ENCODE measurements around the gene PDGFD.

The PDGFD gene

DNA sequence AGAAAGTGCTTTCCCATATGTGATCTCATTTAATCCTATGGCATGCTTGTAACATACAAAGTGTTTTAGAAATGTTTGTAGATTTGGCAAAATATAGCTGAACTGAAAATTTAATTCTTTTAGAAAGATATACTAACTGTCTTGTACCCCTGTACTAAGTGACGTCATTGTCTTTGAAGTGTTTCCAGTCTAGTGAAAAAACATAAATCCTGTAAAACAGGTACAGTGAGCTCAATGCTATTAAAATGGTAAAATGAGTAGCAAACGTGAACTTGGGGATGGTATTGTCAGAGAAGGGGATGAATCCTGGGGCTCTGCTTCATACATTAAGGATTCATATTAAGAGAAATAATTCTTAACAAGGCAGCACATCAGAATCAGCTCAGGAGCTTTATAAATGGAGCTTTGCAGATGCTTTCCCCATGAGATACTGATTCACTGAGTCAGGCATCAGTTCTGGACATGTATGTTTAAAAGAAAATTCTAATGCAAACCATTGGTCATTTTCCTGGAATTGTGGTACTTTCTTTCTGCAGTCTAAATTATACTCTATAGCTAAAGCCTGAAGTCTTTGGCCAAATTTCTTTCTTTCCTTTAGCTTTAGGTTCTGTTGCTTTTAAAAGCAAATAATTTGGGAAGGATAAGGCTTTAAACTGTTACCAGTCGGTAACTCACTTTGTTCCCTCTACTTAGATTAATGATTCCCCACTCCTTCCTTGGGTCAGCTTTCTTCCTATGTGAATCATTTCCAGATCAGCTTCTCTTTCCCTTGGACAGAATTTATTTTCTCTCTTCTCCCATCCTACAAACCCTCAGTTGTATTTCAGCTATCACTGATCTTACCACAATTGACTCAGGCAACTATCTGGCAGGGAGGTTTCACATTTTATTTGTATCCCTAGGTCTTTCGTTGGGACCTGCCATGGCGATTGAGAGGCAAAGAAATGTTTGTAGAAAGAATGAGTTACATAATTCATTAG is 185.0 kb downstream of the PDGFD start:
- Histone ChIP-seq H3K9me3 (ENCODE audit: control extremely low read depth in 1 of 5, control insufficient read depth in 4 of 5, insufficient read depth in 2 of 5, low read depth in 1 of 5, low read length in 4 of 5) (peaks cover 0 to 3% (median 0%) of the 10 kb centered on the region in 5 experiments), H3K27ac (ENCODE audit: insufficient read depth in 1 of 2, low read depth in 1 of 2, low read length in 2 of 2, poor library complexity in 1 of 2, severe bottlenecking in 2 of 2) (no peak overlapping the region), H3K4me3 (ENCODE audit: control insufficient read depth in 1 of 7, extremely low read depth in 1 of 7, insufficient read depth in 4 of 7, low read depth in 2 of 7, low read length in 6 of 7) (no peak overlapping the region), H3K4me1 (ENCODE audit: control extremely low read depth in 1 of 4, control insufficient read depth in 4 of 4, insufficient read depth in 4 of 4, low read length in 3 of 4) (no peaks in the 10 kb centered on the region), H3K36me3 (ENCODE audit: control insufficient read depth in 4 of 4, insufficient read depth in 4 of 4, low read length in 3 of 4) (no peaks in the 10 kb centered on the region), H3K27me3 (replicated peaks in 2 of 5; ENCODE audit: control insufficient read depth in 4 of 5, insufficient read depth in 5 of 5, low read length in 4 of 5) (no peaks in the 10 kb centered on the region)
- ChIA-PET POLR2A (no interaction called here), CTCF (interaction anchor here (0.8 to 1.1 kb wide), 2 partner anchors 9 to 21 kb away, joined by 3 read pairs; no protein-coding TSS in a partner anchor)
- DNase-seq, result no peak
- WGBS (ENCODE audit: insufficient coverage), result 88% methylated on average over 1 of the region's 5 CpGs

DNA sequence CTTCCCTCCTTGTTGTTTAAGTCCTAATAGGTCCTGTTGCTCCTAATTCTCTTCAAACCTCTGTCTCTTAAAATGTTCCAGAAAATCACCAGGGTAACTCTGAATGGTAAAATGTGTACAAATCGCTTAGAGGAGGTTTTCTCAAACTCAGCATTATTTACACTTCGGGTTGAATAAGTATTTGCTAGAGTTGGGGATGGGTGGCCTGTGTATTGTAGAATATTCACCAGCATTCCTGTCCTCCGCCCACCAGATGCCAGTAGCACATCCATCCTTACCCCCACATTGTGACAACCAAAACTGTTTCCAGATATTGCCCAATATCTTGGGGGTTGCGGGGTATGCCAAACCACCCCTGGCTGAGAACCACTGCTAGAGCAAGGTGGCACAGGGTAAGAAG is 191.9 kb downstream of the PDGFD start:
- Histone ChIP-seq H3K9me3 (ENCODE audit: control extremely low read depth in 1 of 5, control insufficient read depth in 4 of 5, insufficient read depth in 2 of 5, low read depth in 1 of 5, low read length in 4 of 5) (peaks cover 0 to 3% (median 0%) of the 10 kb centered on the region in 5 experiments), H3K4me3 (ENCODE audit: control insufficient read depth in 1 of 7, extremely low read depth in 1 of 7, insufficient read depth in 4 of 7, low read depth in 2 of 7, low read length in 6 of 7) (no peak overlapping the region), H3K27me3 (replicated peaks in 2 of 5; ENCODE audit: control insufficient read depth in 4 of 5, insufficient read depth in 5 of 5, low read length in 4 of 5) (no peaks in the 10 kb centered on the region), H3K4me1 (ENCODE audit: control extremely low read depth in 1 of 4, control insufficient read depth in 4 of 4, insufficient read depth in 4 of 4, low read length in 3 of 4) (no peaks in the 10 kb centered on the region), H3K36me3 (ENCODE audit: control insufficient read depth in 4 of 4, insufficient read depth in 4 of 4, low read length in 3 of 4) (no peaks in the 10 kb centered on the region), H3K27ac (ENCODE audit: insufficient read depth in 1 of 2, low read depth in 1 of 2, low read length in 2 of 2, poor library complexity in 1 of 2, severe bottlenecking in 2 of 2) (no peak overlapping the region)
- no peak for DNase-seq
- ChIA-PET CTCF (no interaction called here), POLR2A (no interaction called here)
- whole genome bisulfite sequencing (ENCODE audit: insufficient coverage), result 100% methylated on average over 1 of the region's 4 CpGs

- Histone ChIP-seq H3K36me3 (ENCODE audit: control insufficient read depth in 4 of 4, insufficient read depth in 4 of 4, low read length in 3 of 4) (no peaks in the 10 kb centered on the region), H3K4me1 (ENCODE audit: control extremely low read depth in 1 of 4, control insufficient read depth in 4 of 4, insufficient read depth in 4 of 4, low read length in 3 of 4) (no peaks in the 10 kb centered on the region), H3K4me3 (ENCODE audit: control insufficient read depth in 1 of 7, extremely low read depth in 1 of 7, insufficient read depth in 4 of 7, low read depth in 2 of 7, low read length in 6 of 7) (no peak overlapping the region), H3K27me3 (replicated peaks in 2 of 5; ENCODE audit: control insufficient read depth in 4 of 5, insufficient read depth in 5 of 5, low read length in 4 of 5) (no peaks in the 10 kb centered on the region), H3K27ac (ENCODE audit: insufficient read depth in 1 of 2, low read depth in 1 of 2, low read length in 2 of 2, poor library complexity in 1 of 2, severe bottlenecking in 2 of 2) (no peak overlapping the region), H3K9me3 (ENCODE audit: control extremely low read depth in 1 of 5, control insufficient read depth in 4 of 5, insufficient read depth in 2 of 5, low read depth in 1 of 5, low read length in 4 of 5) (peaks cover 0 to 3% (median 0%) of the 10 kb centered on the region in 5 experiments)
- peak in 2 of 3 donors; percentile 29 to 43 for DNase-seq
- CTCF ChIA-PET, result no interaction called here
- WGBS (ENCODE audit: insufficient coverage), result no CpG with 5 or more reads among the region's 1 CpG
- POLR2A ChIA-PET, result no interaction called here
Observed at GRCh38 chr11:103970701-103971249, 193.2 kb downstream of the PDGFD start.

- H3K36me3 ChIP-seq (ENCODE audit: control insufficient read depth in 4 of 4, insufficient read depth in 4 of 4, low read length in 3 of 4), result no peaks in the 10 kb centered on the region
- H3K4me3 ChIP-seq (ENCODE audit: control insufficient read depth in 1 of 7, extremely low read depth in 1 of 7, insufficient read depth in 4 of 7, low read depth in 2 of 7, low read length in 6 of 7), result no peak overlapping the region
- H3K4me1 ChIP-seq (ENCODE audit: control extremely low read depth in 1 of 4, control insufficient read depth in 4 of 4, insufficient read depth in 4 of 4, low read length in 3 of 4), result no peaks in the 10 kb centered on the region
- 100% methylated on average over 3 of the region's 3 CpGs for WGBS (ENCODE audit: insufficient coverage)
- no peak for DNase-seq
- ChIA-PET CTCF (no interaction called here), POLR2A (no interaction called here)
- no peak overlapping the region for H3K27ac ChIP-seq (ENCODE audit: insufficient read depth in 1 of 2, low read depth in 1 of 2, low read length in 2 of 2, poor library complexity in 1 of 2, severe bottlenecking in 2 of 2)
- no peaks in the 10 kb centered on the region for H3K27me3 ChIP-seq (replicated peaks in 2 of 5; ENCODE audit: control insufficient read depth in 4 of 5, insufficient read depth in 5 of 5, low read length in 4 of 5)
- H3K9me3 ChIP-seq (ENCODE audit: control extremely low read depth in 1 of 5, control insufficient read depth in 4 of 5, insufficient read depth in 2 of 5, low read depth in 1 of 5, low read length in 4 of 5), result no peaks in the 10 kb centered on the region
Observed at GRCh38 chr11:103968685-103969084, 195.3 kb downstream of the PDGFD start.

- Histone ChIP-seq H3K4me3 (ENCODE audit: control insufficient read depth in 1 of 7, extremely low read depth in 1 of 7, insufficient read depth in 4 of 7, low read depth in 2 of 7, low read length in 6 of 7) (no peak overlapping the region), H3K27me3 (replicated peaks in 2 of 5; ENCODE audit: control insufficient read depth in 4 of 5, insufficient read depth in 5 of 5, low read length in 4 of 5) (no peaks in the 10 kb centered on the region), H3K36me3 (ENCODE audit: control insufficient read depth in 4 of 4, insufficient read depth in 4 of 4, low read length in 3 of 4) (no peaks in the 10 kb centered on the region), H3K9me3 (ENCODE audit: control extremely low read depth in 1 of 5, control insufficient read depth in 4 of 5, insufficient read depth in 2 of 5, low read depth in 1 of 5, low read length in 4 of 5) (no peaks in the 10 kb centered on the region), H3K27ac (ENCODE audit: insufficient read depth in 1 of 2, low read depth in 1 of 2, low read length in 2 of 2, poor library complexity in 1 of 2, severe bottlenecking in 2 of 2) (no peak overlapping the region), H3K4me1 (ENCODE audit: control extremely low read depth in 1 of 4, control insufficient read depth in 4 of 4, insufficient read depth in 4 of 4, low read length in 3 of 4) (no peaks in the 10 kb centered on the region)
- CTCF ChIA-PET, result no interaction called here
- no peak for DNase-seq
- POLR2A ChIA-PET, result no interaction called here
- WGBS (ENCODE audit: insufficient coverage), result 91% methylated on average over 8 of the region's 8 CpGs
Observed at GRCh38 chr11:103967985-103968384, 196.0 kb downstream of the PDGFD start.

DNA sequence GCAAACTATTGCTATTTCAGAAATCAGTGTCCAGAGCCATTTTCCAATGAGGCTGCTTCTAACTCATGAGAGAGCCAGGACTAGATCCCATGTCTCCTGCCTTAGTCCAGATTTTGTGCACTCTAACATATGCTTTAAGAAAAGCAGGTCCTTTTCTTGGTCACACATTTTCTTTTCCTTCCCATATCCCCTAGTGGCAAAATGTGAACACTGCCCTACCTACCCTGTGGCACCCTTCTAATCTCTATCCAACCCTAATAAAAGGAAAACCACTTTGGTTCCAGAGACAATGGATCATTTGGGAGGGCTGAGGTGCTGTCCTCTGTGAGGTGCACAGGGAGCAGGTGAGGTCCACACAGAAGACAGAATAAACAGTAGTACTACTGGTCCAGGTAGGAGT is 199.6 kb downstream of the PDGFD start:
- POLR2A ChIA-PET, result no interaction called here
- Histone ChIP-seq H3K36me3 (ENCODE audit: control insufficient read depth in 4 of 4, insufficient read depth in 4 of 4, low read length in 3 of 4) (peaks cover 0 to 2% (median 0%) of the 10 kb centered on the region in 4 experiments), H3K9me3 (ENCODE audit: control extremely low read depth in 1 of 5, control insufficient read depth in 4 of 5, insufficient read depth in 2 of 5, low read depth in 1 of 5, low read length in 4 of 5) (peaks cover 0 to 3% (median 0%) of the 10 kb centered on the region in 5 experiments)

DNA sequence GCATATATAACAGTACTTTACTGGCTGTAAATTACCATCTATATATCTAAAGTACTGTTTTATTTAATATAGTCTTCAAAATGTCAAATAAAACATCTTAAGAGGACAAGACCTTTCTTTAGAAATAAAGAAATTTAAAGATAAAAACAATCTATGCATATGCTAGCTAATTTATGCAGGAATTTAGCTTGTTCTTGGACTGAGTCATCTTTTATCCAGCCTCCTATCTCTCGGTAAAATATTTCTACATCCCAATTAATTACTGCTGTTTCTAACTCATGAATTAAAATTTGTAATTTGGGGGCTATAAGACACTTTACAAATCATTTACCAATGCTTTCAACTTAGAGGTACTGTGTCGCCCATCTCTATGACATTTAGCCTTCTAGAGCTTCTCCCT is 200.3 kb downstream of the PDGFD start:
- CTCF ChIA-PET, result interaction anchor here (1.3 kb wide), 1 partner anchor 33 kb away, joined by 3 read pairs; no protein-coding TSS in a partner anchor
- POLR2A ChIA-PET, result no interaction called here
- no CpG with 5 or more reads among the region's 2 CpGs for WGBS (ENCODE audit: insufficient coverage)
- DNase-seq, result no peak
- H3K36me3 ChIP-seq (ENCODE audit: control insufficient read depth in 4 of 4, insufficient read depth in 4 of 4, low read length in 3 of 4), result peaks cover 0 to 2% (median 0%) of the 10 kb centered on the region in 4 experiments
- H3K27me3 ChIP-seq (replicated peaks in 2 of 5; ENCODE audit: control insufficient read depth in 4 of 5, insufficient read depth in 5 of 5, low read length in 4 of 5), result no peaks in the 10 kb centered on the region
- peaks cover 0 to 3% (median 0%) of the 10 kb centered on the region in 4 experiments for H3K4me1 ChIP-seq (ENCODE audit: control extremely low read depth in 1 of 4, control insufficient read depth in 4 of 4, insufficient read depth in 4 of 4, low read length in 3 of 4)
- H3K4me3 ChIP-seq (ENCODE audit: control insufficient read depth in 1 of 7, extremely low read depth in 1 of 7, insufficient read depth in 4 of 7, low read depth in 2 of 7, low read length in 6 of 7), result no peak overlapping the region
- no peak overlapping the region for H3K27ac ChIP-seq (ENCODE audit: insufficient read depth in 1 of 2, low read depth in 1 of 2, low read length in 2 of 2, poor library complexity in 1 of 2, severe bottlenecking in 2 of 2)
- peaks cover 0 to 3% (median 0%) of the 10 kb centered on the region in 5 experiments for H3K9me3 ChIP-seq (ENCODE audit: control extremely low read depth in 1 of 5, control insufficient read depth in 4 of 5, insufficient read depth in 2 of 5, low read depth in 1 of 5, low read length in 4 of 5)

More for the DNA sequence above, 199.6 kb downstream of the PDGFD start:
- CTCF ChIA-PET, result interaction anchor here (1.3 kb wide), 1 partner anchor 34 kb away, joined by 3 read pairs; no protein-coding TSS in a partner anchor
- Histone ChIP-seq H3K27me3 (replicated peaks in 2 of 5; ENCODE audit: control insufficient read depth in 4 of 5, insufficient read depth in 5 of 5, low read length in 4 of 5) (no peaks in the 10 kb centered on the region), H3K4me1 (ENCODE audit: control extremely low read depth in 1 of 4, control insufficient read depth in 4 of 4, insufficient read depth in 4 of 4, low read length in 3 of 4) (peaks cover 0 to under 1% (median 0%) of the 10 kb centered on the region in 4 experiments), H3K4me3 (ENCODE audit: control insufficient read depth in 1 of 7, extremely low read depth in 1 of 7, insufficient read depth in 4 of 7, low read depth in 2 of 7, low read length in 6 of 7) (no peak overlapping the region), H3K27ac (ENCODE audit: insufficient read depth in 1 of 2, low read depth in 1 of 2, low read length in 2 of 2, poor library complexity in 1 of 2, severe bottlenecking in 2 of 2) (no peak overlapping the region)
- DNase-seq, result no peak

Data from common myeloid progenitor, CD34-positive (primary cell).